Measurements from ENCODE around the gene GNAT2.

Gene GNAT2

DNA sequence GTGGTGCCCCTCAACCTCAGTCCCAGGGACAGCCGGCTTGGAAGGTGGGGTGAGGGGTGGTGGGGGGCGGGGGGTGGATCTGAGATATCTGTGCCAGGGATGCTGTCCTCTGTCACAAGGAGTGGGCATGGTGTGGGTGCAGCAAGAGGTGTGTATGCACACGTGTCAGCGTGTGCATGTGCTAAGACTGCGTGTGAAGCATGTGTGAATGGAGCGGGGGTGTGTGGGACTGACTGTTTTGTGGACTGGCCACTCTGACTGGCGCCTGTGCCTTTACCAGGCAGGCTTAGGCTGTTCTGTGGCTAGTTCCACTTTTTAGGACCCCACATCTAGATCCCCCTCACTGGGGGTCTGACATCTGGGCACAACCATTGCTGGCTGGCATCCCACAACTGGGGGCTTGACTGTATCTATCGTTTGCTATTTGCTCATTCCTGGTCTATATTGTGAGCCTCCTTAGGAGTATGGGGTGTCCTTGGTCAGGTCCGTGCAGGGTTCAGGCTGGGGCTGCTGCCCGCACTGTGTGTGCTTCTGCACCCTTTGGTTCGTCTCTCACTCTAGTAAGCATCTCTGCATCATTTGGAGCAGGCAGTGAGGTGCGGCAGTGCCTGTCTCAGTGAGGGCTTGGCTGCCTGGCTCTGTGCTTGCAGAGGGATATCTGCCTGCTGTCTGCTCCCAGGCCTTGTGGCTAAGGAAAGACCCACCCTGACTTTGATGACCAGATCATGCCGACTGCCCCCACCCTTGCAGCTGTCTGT lies 2.1 kb upstream of the GNAT2 start:
- Histone ChIP-seq H3K27ac (ENCODE audit: low read depth, low read length) (no peak overlapping the region), H3K79me2 (ENCODE audit: control insufficient read depth, low read length) (peaks cover 63% of the 10 kb centered on the region), H4K20me1 (ENCODE audit: control insufficient read depth, insufficient read depth, low read depth, low read length) (no peaks in the 10 kb centered on the region)

DNA sequence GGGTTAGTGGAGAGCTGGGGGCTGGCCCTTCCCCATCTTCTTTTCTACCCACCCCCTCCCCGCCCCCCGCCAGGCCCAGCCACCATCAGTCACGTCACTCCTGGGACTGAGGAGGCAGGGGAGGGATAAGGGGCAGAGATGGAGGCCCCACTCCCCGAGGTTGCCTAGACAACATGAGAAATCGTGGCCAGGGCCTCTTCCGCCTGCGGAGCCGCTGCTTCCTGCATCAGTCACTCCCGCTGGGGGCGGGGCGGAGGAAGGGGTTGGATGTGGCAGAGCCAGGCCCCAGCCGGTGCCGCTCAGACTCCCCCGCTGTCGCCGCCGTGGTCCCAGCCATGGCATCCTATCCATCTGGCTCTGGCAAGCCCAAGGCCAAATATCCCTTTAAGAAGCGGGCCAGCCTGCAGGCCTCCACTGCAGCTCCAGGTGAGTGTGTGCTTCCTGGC lies 1.4 kb upstream of the GNAT2 start:
- Histone ChIP-seq H4K20me1 (ENCODE audit: control insufficient read depth, insufficient read depth, low read depth, low read length) (no peaks in the 10 kb centered on the region), H3K27me3 (ENCODE audit: control insufficient read depth, low read length) (no peaks in the 10 kb centered on the region), H3F3A (ENCODE audit: control insufficient read depth, insufficient read depth) (peaks cover 12% of the 10 kb centered on the region), H3K4me3 (ENCODE audit: low read length) (peak overlapping the region; percentile 81), H3K9me3 (ENCODE audit: control insufficient read depth, insufficient read depth, low read length) (no peaks in the 10 kb centered on the region), H3K4me2 (ENCODE audit: low read length) (peak overlapping the region; percentile 77), H3K36me3 (ENCODE audit: control insufficient read depth, low read length) (no peaks in the 10 kb centered on the region), H3K9me2 (replicated peaks; ENCODE audit: control insufficient read depth, low read length) (no peaks in the 10 kb centered on the region), H3K4me1 (ENCODE audit: control insufficient read depth, low read length) (peaks cover 75% of the 10 kb centered on the region), H3K79me2 (ENCODE audit: control insufficient read depth, low read length) (peaks cover 63% of the 10 kb centered on the region), H3K27ac (ENCODE audit: low read depth, low read length) (peak overlapping the region; percentile 44)
- TF ChIP-seq EZH2phosphoT487 (IDR thresholded peaks at IDR 0.05; ENCODE audit: borderline replicate concordance, low read length): no peak
- TF ChIP-seq, protein P1, sequence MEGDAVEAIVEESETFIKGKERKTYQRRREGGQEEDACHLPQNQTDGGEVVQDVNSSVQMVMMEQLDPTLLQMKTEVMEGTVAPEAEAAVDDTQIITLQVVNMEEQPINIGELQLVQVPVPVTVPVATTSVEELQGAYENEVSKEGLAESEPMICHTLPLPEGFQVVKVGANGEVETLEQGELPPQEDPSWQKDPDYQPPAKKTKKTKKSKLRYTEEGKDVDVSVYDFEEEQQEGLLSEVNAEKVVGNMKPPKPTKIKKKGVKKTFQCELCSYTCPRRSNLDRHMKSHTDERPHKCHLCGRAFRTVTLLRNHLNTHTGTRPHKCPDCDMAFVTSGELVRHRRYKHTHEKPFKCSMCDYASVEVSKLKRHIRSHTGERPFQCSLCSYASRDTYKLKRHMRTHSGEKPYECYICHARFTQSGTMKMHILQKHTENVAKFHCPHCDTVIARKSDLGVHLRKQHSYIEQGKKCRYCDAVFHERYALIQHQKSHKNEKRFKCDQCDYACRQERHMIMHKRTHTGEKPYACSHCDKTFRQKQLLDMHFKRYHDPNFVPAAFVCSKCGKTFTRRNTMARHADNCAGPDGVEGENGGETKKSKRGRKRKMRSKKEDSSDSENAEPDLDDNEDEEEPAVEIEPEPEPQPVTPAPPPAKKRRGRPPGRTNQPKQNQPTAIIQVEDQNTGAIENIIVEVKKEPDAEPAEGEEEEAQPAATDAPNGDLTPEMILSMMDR (IDR thresholded peaks at IDR 0.05; ENCODE audit: low read depth, low read length, poor library complexity, severe bottlenecking): no peak

More for the DNA sequence above, 2.1 kb upstream of the GNAT2 start:
- Histone ChIP-seq H3K9me3 (ENCODE audit: control insufficient read depth, insufficient read depth, low read length) (no peaks in the 10 kb centered on the region), H3K4me2 (ENCODE audit: low read length) (peak overlapping the region; percentile 77), H3K4me1 (ENCODE audit: control insufficient read depth, low read length) (peaks cover 68% of the 10 kb centered on the region), H3F3A (ENCODE audit: control insufficient read depth, insufficient read depth) (peaks cover 5% of the 10 kb centered on the region), H3K9me2 (replicated peaks; ENCODE audit: control insufficient read depth, low read length) (no peaks in the 10 kb centered on the region), H3K27me3 (ENCODE audit: control insufficient read depth, low read length) (no peaks in the 10 kb centered on the region), H3K36me3 (ENCODE audit: control insufficient read depth, low read length) (peaks cover 5% of the 10 kb centered on the region), H3K4me3 (ENCODE audit: low read length) (peak overlapping the region; percentile 81)
- TF ChIP-seq, protein P1 (IDR thresholded peaks at IDR 0.05; ENCODE audit: low read depth, low read length, poor library complexity, severe bottlenecking): no peak
- TF ChIP-seq EZH2phosphoT487 (IDR thresholded peaks at IDR 0.05; ENCODE audit: borderline replicate concordance, low read length): no peak

DNA sequence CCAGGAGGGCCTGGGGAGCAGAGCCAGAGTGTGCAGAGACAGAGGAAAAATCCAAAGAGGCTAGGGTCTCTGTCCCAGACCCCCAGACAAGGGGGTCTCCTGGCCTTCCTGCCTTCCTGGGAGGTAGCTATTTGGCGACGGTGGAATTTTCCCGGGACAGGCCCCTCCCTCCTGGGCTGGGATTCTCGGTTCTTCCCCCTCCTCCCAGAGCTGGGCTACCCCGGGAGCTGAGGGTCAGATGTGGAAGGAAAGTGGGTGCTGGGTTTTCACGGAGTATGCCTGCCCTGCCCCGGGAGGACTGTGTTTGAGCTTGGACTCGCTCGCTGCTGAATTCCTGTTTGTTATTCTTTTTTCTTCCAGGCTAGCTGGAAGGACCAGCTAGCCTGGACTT lies 980 bp upstream of the GNAT2 start:
- Histone ChIP-seq H3K4me1 (ENCODE audit: control insufficient read depth, low read length) (peaks cover 80% of the 10 kb centered on the region), H3K27me3 (ENCODE audit: control insufficient read depth, low read length) (no peaks in the 10 kb centered on the region), H3K9me2 (replicated peaks; ENCODE audit: control insufficient read depth, low read length) (no peaks in the 10 kb centered on the region), H4K20me1 (ENCODE audit: control insufficient read depth, insufficient read depth, low read depth, low read length) (no peaks in the 10 kb centered on the region), H3K4me3 (ENCODE audit: low read length) (peak overlapping the region; percentile 81), H3K4me2 (ENCODE audit: low read length) (peak overlapping the region; percentile 77), H3K36me3 (ENCODE audit: control insufficient read depth, low read length) (no peaks in the 10 kb centered on the region), H3K27ac (ENCODE audit: low read depth, low read length) (peak overlapping the region; percentile 44), H3F3A (ENCODE audit: control insufficient read depth, insufficient read depth) (peaks cover 12% of the 10 kb centered on the region), H3K9me3 (ENCODE audit: control insufficient read depth, insufficient read depth, low read length) (no peaks in the 10 kb centered on the region), H3K79me2 (ENCODE audit: control insufficient read depth, low read length) (peaks cover 61% of the 10 kb centered on the region)
- TF ChIP-seq, protein P1 (IDR thresholded peaks at IDR 0.05; ENCODE audit: low read depth, low read length, poor library complexity, severe bottlenecking): no peak
- TF ChIP-seq EZH2phosphoT487 (IDR thresholded peaks at IDR 0.05; ENCODE audit: borderline replicate concordance, low read length): no peak
